HEK293 (cell line): ENCODE data around the gene CLDN10.

Experiments used
- CTCF ChIP-seq: fragments of 450-650 bp; formaldehyde crosslinking; IDR thresholded peaks from 2 replicates; pipeline ENCODE4 v1.5.1; 2016; ENCODE audit warnings: missing biosample characterization, missing genetic modification characterization
- MYNN ChIP-seq: fragments of 450-650 bp; formaldehyde crosslinking; IDR thresholded peaks from 2 replicates; pipeline ENCODE4 v1.5.1; 2016; ENCODE audit warnings: missing biosample characterization, missing genetic modification characterization, borderline replicate concordance
- PBX3 ChIP-seq: sonication (generic); formaldehyde crosslinking; IDR thresholded peaks from 2 replicates; pipeline ENCODE4 v1.8.1; 2022; ENCODE audit warnings: mild to moderate bottlenecking, moderate library complexity, missing genetic modification reagents
- YY1 ChIP-seq: fragments of 450-650 bp; formaldehyde crosslinking; IDR thresholded peaks from 2 replicates; pipeline ENCODE4 v1.5.1; 2018; ENCODE audit warnings: missing biosample characterization, missing genetic modification characterization
- YY2 ChIP-seq: fragments of 450-650 bp; formaldehyde crosslinking; IDR thresholded peaks from 2 replicates; pipeline ENCODE4 v1.5.1; 2016; ENCODE audit warnings: missing biosample characterization, missing genetic modification characterization
- ZBTB7A ChIP-seq: fragments of 450-650 bp; formaldehyde crosslinking; IDR thresholded peaks from 2 replicates; pipeline ENCODE4 v1.5.1; 2016; ENCODE audit warnings: low read depth, missing biosample characterization, missing genetic modification characterization
- ZBTB8A ChIP-seq: fragments of 450-650 bp; formaldehyde crosslinking; IDR thresholded peaks from 2 replicates; pipeline ENCODE4 v1.5.1; 2016; ENCODE audit warnings: missing biosample characterization, missing genetic modification characterization
- ZNF138 ChIP-seq: fragments of 450-650 bp; formaldehyde crosslinking; IDR thresholded peaks from 2 replicates; pipeline ENCODE4 v1.5.1; 2016; ENCODE audit warnings: missing biosample characterization, missing genetic modification characterization, borderline replicate concordance
- ZNF169 ChIP-seq: fragments of 450-650 bp; formaldehyde crosslinking; IDR thresholded peaks from 2 replicates; pipeline ENCODE4 v1.5.1; 2016; ENCODE audit warnings: missing biosample characterization, missing genetic modification characterization
- ZNF184 ChIP-seq: fragments of 450-650 bp; IDR thresholded peaks from 2 replicates; pipeline ENCODE4 v1.5.1; 2018; ENCODE audit warnings: missing biosample characterization, mild to moderate bottlenecking, missing genetic modification characterization
- ZNF280D ChIP-seq: fragments of 450-650 bp; formaldehyde crosslinking; IDR thresholded peaks from 2 replicates; pipeline ENCODE4 v1.5.1; 2016; ENCODE audit warnings: missing biosample characterization, missing genetic modification characterization
- ZNF501 ChIP-seq: fragments of 450-650 bp; formaldehyde crosslinking; IDR thresholded peaks from 2 replicates; pipeline ENCODE4 v1.5.1; 2016; ENCODE audit warnings: missing biosample characterization, missing genetic modification characterization
- ZNF747 ChIP-seq: fragments of 450-650 bp; formaldehyde crosslinking; IDR thresholded peaks from 2 replicates; pipeline ENCODE4 v1.5.1; 2016; ENCODE audit warnings: missing biosample characterization, missing genetic modification characterization

- TF ChIP-seq CTCF (tag by site-specific recombination) (no peak), ZNF138 (no peak), ZBTB7A (tag by site-specific recombination) (no peak), YY1 (tag by site-specific recombination) (no peak), ZBTB8A (tag by site-specific recombination) (no peak), ZNF280D (tag by site-specific recombination) (no peak), ZNF169 (tag by site-specific recombination) (no peak), ZNF747 (tag by site-specific recombination) (no peak), MYNN (tag by site-specific recombination) (no peak), YY2 (tag by site-specific recombination) (no peak), ZNF501 (tag by site-specific recombination) (no peak), PBX3 (CRISPR knock-in tag) (no peak), ZNF184 (tag by site-specific recombination) (no peak)
Measured at GRCh38 chr13:95585867-95586266, 33.3 kb downstream of the CLDN10 start.
